ENCODE measurements around the gene FBRS. TPM values are rescaled to one million over a fixed set of nuclear protein-coding genes. Genes with fewer than 3 reads are reported as not detected.

Gene FBRS
- 10 to 100 TPM; 13.0 to 26.2 (median 20.9) TPM for total RNA-seq
- long read RNA-seq, partial matches to known transcripts, result 0 of 2 reads
- long read RNA-seq, other reads (novel, unspliced or antisense), result 2 of 2 reads

GRCh38 chr16:30657866-30658730 is at the start of gene FBRS:
Gene FBRS (plus strand): TSS chr16:30658431. CDS start chr16:30659519, 1,088 bp downstream.
- H3K36me3 ChIP-seq, result peaks cover 0 to 59% (median 27%) of the 10 kb centered on the region in 4 donors
- WGBS (ENCODE audit: insufficient coverage, low coverage, low lambda C conversion rate, missing lambda C conversion rate), result 1% methylated on average over 36 of the region's 86 CpGs
- no peaks in the 10 kb centered on the region for H3K9me3 ChIP-seq
- DNase-seq (peak; percentile 100), ATAC-seq (peak; percentile 83 to 90 (median 85))
- H3K27ac ChIP-seq, result peak within 1 kb of the TSS; percentile 98 to 99 (median 99)
- TF ChIP-seq CTCF (IDR thresholded peaks at IDR 0.05) (peak; percentile 80 to 98 (median 96)), POLR2A (IDR thresholded peaks at IDR 0.05) (peak; percentile 89)
- H3K4me1 ChIP-seq, result peaks cover 0 to 29% (median 10%) of the 10 kb centered on the region in 4 donors
- H3K27me3 ChIP-seq, result no peaks in the 10 kb centered on the region
- peak within 1 kb of the TSS; percentile 50 to 91 (median 91) for H3K4me3 ChIP-seq
- intact Hi-C loops (cut with DNase I), result no loop called here

- peaks cover 0 to 18% (median 7%) of the 10 kb centered on the region in 4 donors for H3K36me3 ChIP-seq
- H3K27me3 ChIP-seq, result no peaks in the 10 kb centered on the region
- intact Hi-C loops (cut with DNase I), result no loop called here
- 14% methylated on average over 14 of the region's 40 CpGs for WGBS (ENCODE audit: insufficient coverage, low coverage, low lambda C conversion rate, missing lambda C conversion rate)
- peak; percentile 73 to 76 (median 74) for DNase-seq
- H3K27ac ChIP-seq, result peak overlapping the region; percentile 99 to 100 (median 99)
- peak; percentile 60 to 69 (median 69) for ATAC-seq
- peaks cover 0 to 29% (median 15%) of the 10 kb centered on the region in 4 donors for H3K4me1 ChIP-seq
- peak overlapping the region; percentile 71 to 94 (median 80) for H3K4me3 ChIP-seq
- TF ChIP-seq CTCF (IDR thresholded peaks at IDR 0.05), result no peak
- TF ChIP-seq POLR2A (IDR thresholded peaks at IDR 0.05), result no peak
- no peaks in the 10 kb centered on the region for H3K9me3 ChIP-seq
Observed at GRCh38 chr16:30609002-30609925, 49.0 kb upstream of the FBRS start.

GRCh38 chr16:30609926-30610839 is 48.0 kb upstream of the FBRS start, which contains the start of gene ZNF689:
Gene ZNF689 (minus strand): TSS chr16:30610389. CDS start chr16:30610041, 348 bp downstream.
- WGBS (ENCODE audit: insufficient coverage, low coverage, low lambda C conversion rate, missing lambda C conversion rate), result 1% methylated on average over 20 of the region's 63 CpGs

More at GRCh38 chr16:30609926-30610839, 48.0 kb upstream of the FBRS start, which contains the start of gene ZNF689:
- H3K9me3 ChIP-seq, result no peaks in the 10 kb centered on the region
- H3K27ac ChIP-seq, result peak within 1 kb of the TSS; percentile 99 to 100 (median 99)
- H3K27me3 ChIP-seq, result no peaks in the 10 kb centered on the region
- H3K36me3 ChIP-seq, result peaks cover 0 to 18% (median 7%) of the 10 kb centered on the region in 4 donors
- TF ChIP-seq POLR2A (IDR thresholded peaks at IDR 0.05), result peak; percentile 84
- TF ChIP-seq CTCF (IDR thresholded peaks at IDR 0.05), result no peak
- DNase-seq, result peak; percentile 92 to 98 (median 96)
- peaks cover 0 to 20% (median 11%) of the 10 kb centered on the region in 4 donors for H3K4me1 ChIP-seq
- peak; percentile 94 to 95 (median 94) for ATAC-seq
- intact Hi-C loops (cut with DNase I), result no loop called here
- peak within 1 kb of the TSS; percentile 71 to 94 (median 80) for H3K4me3 ChIP-seq

Data from right lobe of liver (tissue), 6 donors.